DND-41 (cell line): ENCODE measurements around the gene CERS6.

Experiments used
- ATAC-seq: fragments of 200-7000 bp; cut with Tn5 transposase; 3 replicates; pipeline ENCODE4 v1.9.1; 2021; ENCODE audit warnings: low read depth; ENCODE audit not compliant: insufficient read depth
- DNase-seq: peaks from one replicate; pipeline ENCODE4 v3.0.0-alpha.2; 2020
- H2AFZ ChIP-seq: 2 replicates; pipeline ENCODE4 v1.6.0; 2012; ENCODE audit warnings: low read depth, low read length
- H3K27ac ChIP-seq: 2 replicates; pipeline ENCODE4 v1.5.1; 2012; ENCODE audit warnings: low read length, inconsistent platforms
- H3K27me3 ChIP-seq: fragments of 200-600 bp; sonication (generic); 2 replicates; pipeline ENCODE4 v1.6.0; 2012; ENCODE audit warnings: low read length, mild to moderate bottlenecking, inconsistent platforms; ENCODE audit not compliant: insufficient read depth, poor library complexity
- H3K36me3 ChIP-seq: 2 replicates; pipeline ENCODE4 v1.5.1; 2012; ENCODE audit warnings: low read length, inconsistent platforms; ENCODE audit not compliant: insufficient read depth
- H3K4me1 ChIP-seq: 2 replicates; pipeline ENCODE4 v1.5.1; 2012; ENCODE audit warnings: mild to moderate bottlenecking, low read length; ENCODE audit not compliant: insufficient read depth
- H3K4me2 ChIP-seq: 2 replicates; pipeline ENCODE4 v1.6.0; 2012; ENCODE audit warnings: mild to moderate bottlenecking, moderate library complexity, low read length, inconsistent platforms; ENCODE audit not compliant: insufficient read depth
- H3K4me3 ChIP-seq, 2 experiments: fragments of 200-600 bp in 1 of 2; shearing (Covaris generic) in 1 of 2; 2 replicates each; pipeline ENCODE4 v1.5.1; 2012 to 2016; ENCODE audit warnings: inconsistent platforms in 2 of 2, low read length in 2 of 2, mild to moderate bottlenecking in 2 of 2, low read depth in 1 of 2, moderate library complexity in 1 of 2
- H3K79me2 ChIP-seq: 2 replicates; pipeline ENCODE4 v1.6.0; 2012; ENCODE audit warnings: low read length, inconsistent platforms; ENCODE audit not compliant: insufficient read depth
- H3K9ac ChIP-seq: 2 replicates; pipeline ENCODE4 v1.6.0; 2012; ENCODE audit warnings: low read depth, mild to moderate bottlenecking, inconsistent platforms, low read length, moderate library complexity
- H3K9me3 ChIP-seq: 2 replicates; pipeline ENCODE4 v1.5.1; 2012; ENCODE audit warnings: low read length, moderate library complexity, mild to moderate bottlenecking, inconsistent platforms; ENCODE audit not compliant: insufficient read depth, severe bottlenecking
- H4K20me1 ChIP-seq: 2 replicates; pipeline ENCODE4 v1.6.0; 2012; ENCODE audit warnings: low read length; ENCODE audit not compliant: insufficient read depth
- CTCF ChIP-seq: IDR thresholded peaks from 2 replicates; pipeline ENCODE4 v1.5.1; 2012; ENCODE audit warnings: borderline replicate concordance, low read length, moderate library complexity, mild to moderate bottlenecking; ENCODE audit not compliant: poor library complexity, severe bottlenecking; ENCODE audit errors: extremely low read depth
- EZH2 ChIP-seq: IDR thresholded peaks from 3 replicates; pipeline ENCODE4 v1.6.1; 2012; ENCODE audit warnings: borderline replicate concordance, low read depth, mild to moderate bottlenecking, moderate library complexity, low read length, inconsistent platforms; ENCODE audit not compliant: severe bottlenecking

The CERS6 gene

GRCh38 chr2:168684921-168685599 is 229.0 kb downstream of the CERS6 start:
- Histone ChIP-seq H3K4me1 (no peaks in the 10 kb centered on the region), H3K79me2 (no peaks in the 10 kb centered on the region), H3K9me3 (no peaks in the 10 kb centered on the region), H3K27ac (no peak overlapping the region), H2AFZ (no peak overlapping the region), H3K4me3 (no peak overlapping the region), H3K4me2 (no peak overlapping the region), H4K20me1 (no peaks in the 10 kb centered on the region), H3K36me3 (no peaks in the 10 kb centered on the region), H3K27me3 (no peaks in the 10 kb centered on the region), H3K9ac (no peak overlapping the region)
- no peak for TF ChIP-seq EZH2
- ATAC-seq (no peak), DNase-seq (no peak)

GRCh38 chr2:168685600-168686451 is 229.8 kb downstream of the CERS6 start:
- DNase-seq (no peak), ATAC-seq (no peak)
- Histone ChIP-seq H4K20me1 (no peaks in the 10 kb centered on the region), H2AFZ (no peak overlapping the region), H3K4me2 (no peak overlapping the region), H3K9ac (no peak overlapping the region), H3K79me2 (no peaks in the 10 kb centered on the region), H3K27me3 (no peaks in the 10 kb centered on the region), H3K4me1 (no peaks in the 10 kb centered on the region), H3K4me3 (no peak overlapping the region), H3K9me3 (no peaks in the 10 kb centered on the region), H3K36me3 (no peaks in the 10 kb centered on the region), H3K27ac (no peak overlapping the region)
- TF ChIP-seq EZH2 (no peak), CTCF (no peak)

DNA sequence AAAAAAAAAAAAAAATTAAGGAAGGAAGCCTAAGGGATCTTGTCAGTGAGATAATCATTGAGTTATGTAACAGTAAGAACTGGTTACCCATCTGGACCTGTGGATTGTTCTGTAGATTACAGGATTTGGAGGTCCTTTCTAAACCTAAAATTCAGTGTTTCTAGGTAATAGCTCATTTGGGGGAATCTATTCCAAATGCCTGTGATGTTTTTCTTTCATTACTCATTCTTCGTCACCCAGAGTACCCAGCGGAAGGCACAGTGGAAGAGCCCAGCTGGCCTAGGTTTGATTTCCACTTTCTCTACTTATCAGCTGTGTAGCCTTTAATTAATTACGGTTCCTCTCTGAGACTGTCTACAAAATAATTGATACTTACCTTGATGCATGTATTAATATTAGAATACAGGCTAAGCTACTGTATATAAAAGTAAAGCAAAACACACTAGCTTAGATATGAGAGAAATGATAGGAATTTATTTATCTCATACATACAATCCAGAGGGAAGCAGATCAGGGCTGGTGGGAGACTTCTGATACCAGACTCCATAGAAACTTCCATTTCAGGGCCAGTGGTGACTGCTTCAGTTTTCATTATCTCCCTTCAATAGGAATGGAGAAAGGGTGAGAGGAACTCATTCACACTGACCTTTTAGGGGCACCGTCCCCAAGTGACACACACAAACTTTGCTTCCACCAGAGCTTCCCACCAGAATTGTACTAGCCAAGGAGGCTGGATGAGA is 230.6 kb downstream of the CERS6 start:
- H3K27ac ChIP-seq, result no peak overlapping the region
- H3K9ac ChIP-seq, result no peak overlapping the region
- no peak overlapping the region for H3K4me3 ChIP-seq
- no peak for DNase-seq
- no peak overlapping the region for H3K4me2 ChIP-seq
- no peak overlapping the region for H2AFZ ChIP-seq
- no peaks in the 10 kb centered on the region for H3K4me1 ChIP-seq
- no peaks in the 10 kb centered on the region for H3K27me3 ChIP-seq
- ATAC-seq, result no peak
- H3K36me3 ChIP-seq, result peaks cover 6% of the 10 kb centered on the region; the same call in 1 of the 2 replicates
- H3K9me3 ChIP-seq, result no peaks in the 10 kb centered on the region
- no peaks in the 10 kb centered on the region for H4K20me1 ChIP-seq
- H3K79me2 ChIP-seq, result no peaks in the 10 kb centered on the region
- TF ChIP-seq EZH2 (no peak), CTCF (no peak)
